Esophagus (tissue), 2 donors: ENCODE data around the gene SYNGR2. TPM values are rescaled to one million over a fixed set of nuclear protein-coding genes. Genes with fewer than 3 reads are reported as not detected.
A peak's percentile ranks its signal among the peaks of the same experiment; 100 is the strongest.
"Not testable (repeated sequence)": the region's sequence is repeated elsewhere in the genome, so short reads cannot be mapped to it uniquely, and the experiment has no call there.

Experiments
- H3K27ac ChIP-seq, 2 donors: one replicate each; pipeline ENCODE4 v1.5.1; 2013; ENCODE audit warnings: low read depth in 2 of 2, mild to moderate bottlenecking in 2 of 2, inconsistent platforms in 1 of 2, low read length in 1 of 2, moderate library complexity in 1 of 2
- H3K27me3 ChIP-seq, 2 donors: one replicate each; pipeline ENCODE4 v1.6.1; 2013; ENCODE audit warnings: low read length in 2 of 2, control low read depth in 1 of 2, mild to moderate bottlenecking in 1 of 2; ENCODE audit not compliant: insufficient read depth in 2 of 2, control insufficient read depth in 1 of 2
- H3K36me3 ChIP-seq, 2 donors: one replicate each; pipeline ENCODE4 v1.6.1; 2013; ENCODE audit warnings: low read length in 1 of 2; ENCODE audit not compliant: control insufficient read depth in 2 of 2, insufficient read depth in 2 of 2
- H3K4me1 ChIP-seq, 2 donors: one replicate each; pipeline ENCODE4 v1.6.1; 2013; ENCODE audit warnings: low read length in 1 of 2; ENCODE audit not compliant: control insufficient read depth in 2 of 2, insufficient read depth in 2 of 2
- H3K4me3 ChIP-seq, 2 donors: one replicate each; pipeline ENCODE4 v1.5.1; 2013; ENCODE audit warnings: low read length in 2 of 2, mild to moderate bottlenecking in 2 of 2, low read depth in 1 of 2, moderate library complexity in 1 of 2
- H3K9me3 ChIP-seq, 2 donors: one replicate each; pipeline ENCODE4 v1.6.1; 2013; ENCODE audit warnings: mild to moderate bottlenecking in 2 of 2, low read depth in 1 of 2, low read length in 1 of 2, moderate library complexity in 1 of 2; ENCODE audit not compliant: control insufficient read depth in 2 of 2, insufficient read depth in 1 of 2
- WGBS, 2 donors: extraction: QIAGEN DNeasy Blood & Tissue Kit; methylation state at CpG; one replicate each; pipeline ENCODE4 v1.1.7; 2013; 5-methylcytosine and 5-hydroxymethylcytosine counted together
- polyA plus RNA-seq, 2 donors: library from polyadenylated mRNA; stranded (reverse); fragments of 200-250 nt; gene quantifications; one replicate each; pipeline ENCODE4 v1.2.3, GENCODE V29; 2013
- donor health status: healthy with polysubstance abuse.
- donor health status: Bipolar disorder and iron deficiency.

SYNGR2 gene
- polyA plus RNA-seq, 2 donors: 52.3 to 96.4 TPM

DNA sequence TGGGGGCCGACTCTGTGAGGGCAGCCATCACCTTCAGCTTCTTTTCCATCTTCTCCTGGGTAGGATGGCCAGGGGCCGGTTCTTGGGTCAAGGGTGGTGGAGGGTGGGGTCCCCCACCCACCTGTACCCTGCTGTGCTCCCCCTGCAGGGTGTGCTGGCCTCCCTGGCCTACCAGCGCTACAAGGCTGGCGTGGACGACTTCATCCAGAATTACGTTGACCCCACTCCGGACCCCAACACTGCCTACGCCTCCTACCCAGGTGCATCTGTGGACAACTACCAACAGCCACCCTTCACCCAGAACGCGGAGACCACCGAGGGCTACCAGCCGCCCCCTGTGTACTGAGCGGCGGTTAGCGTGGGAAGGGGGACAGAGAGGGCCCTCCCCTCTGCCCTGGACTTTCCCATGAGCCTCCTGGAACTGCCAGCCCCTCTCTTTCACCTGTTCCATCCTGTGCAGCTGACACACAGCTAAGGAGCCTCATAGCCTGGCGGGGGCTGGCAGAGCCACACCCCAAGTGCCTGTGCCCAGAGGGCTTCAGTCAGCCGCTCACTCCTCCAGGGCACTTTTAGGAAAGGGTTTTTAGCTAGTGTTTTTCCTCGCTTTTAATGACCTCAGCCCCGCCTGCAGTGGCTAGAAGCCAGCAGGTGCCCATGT, 3.3 kb downstream of the SYNGR2 start:
- 75 to 80% methylated on average over 19 of the region's 19 CpGs for WGBS, 2 donors
- peaks cover 0 to 21% of the 10 kb centered on the region in 2 donors for H3K36me3 ChIP-seq
- H3K4me3 ChIP-seq: not testable (repeated sequence)

GRCh38 chr17:78172249-78173051, 4.1 kb downstream of the SYNGR2 start:
- WGBS, 2 donors: 35 to 42% methylated on average over 19 of the region's 19 CpGs
- Histone ChIP-seq H3K4me1 (peaks cover 10 to 56% of the 10 kb centered on the region in 2 donors), H3K4me3 (no peak overlapping the region), H3K27me3 (no peaks in the 10 kb centered on the region), H3K36me3 (peaks cover 0 to 21% of the 10 kb centered on the region in 2 donors), H3K9me3 (no peaks in the 10 kb centered on the region), H3K27ac (peak overlapping the region; percentile 87 to 92)

More for the DNA sequence above, 3.3 kb downstream of the SYNGR2 start:
- H3K27ac ChIP-seq: peak overlapping the region; percentile 87 to 92
- H3K4me1 ChIP-seq: peaks cover 10 to 55% of the 10 kb centered on the region in 2 donors
- H3K27me3 ChIP-seq, H3K9me3 ChIP-seq: not testable (repeated sequence)

- no peaks in the 10 kb centered on the region for H3K9me3 ChIP-seq
- H3K4me1 ChIP-seq: peaks cover 10 to 54% of the 10 kb centered on the region in 2 donors
- peak overlapping the region; percentile 87 to 92 for H3K27ac ChIP-seq
- no peak overlapping the region for H3K4me3 ChIP-seq
- 47 to 51% methylated on average over 11 of the region's 11 CpGs for WGBS, 2 donors
- H3K27me3 ChIP-seq: no peaks in the 10 kb centered on the region
- peaks cover 0 to 21% of the 10 kb centered on the region in 2 donors for H3K36me3 ChIP-seq
These were observed 4.8 kb downstream of the SYNGR2 start for GRCh38 chr17:78173097-78173715.

- Histone ChIP-seq H3K4me3 (peak overlapping the region in 1 of 2 donors; percentile 6), H3K27ac (peak overlapping the region; percentile 87 to 92), H3K36me3 (peaks cover 0 to 24% of the 10 kb centered on the region in 2 donors), H3K4me1 (peaks cover 6 to 52% of the 10 kb centered on the region in 2 donors), H3K9me3 (no peaks in the 10 kb centered on the region), H3K27me3 (no peaks in the 10 kb centered on the region)
- WGBS, 2 donors: 29% methylated on average over 15 of the region's 15 CpGs
These were observed 6.0 kb downstream of the SYNGR2 start for GRCh38 chr17:78174346-78174869.

- Histone ChIP-seq H3K4me3 (peak overlapping the region in 1 of 2 donors; percentile 6), H3K27ac (peak overlapping the region; percentile 87 to 92), H3K4me1 (peaks cover 4 to 46% of the 10 kb centered on the region in 2 donors), H3K27me3 (no peaks in the 10 kb centered on the region), H3K36me3 (peaks cover 0 to 24% of the 10 kb centered on the region in 2 donors), H3K9me3 (no peaks in the 10 kb centered on the region)
- 54 to 65% methylated on average over 26 to 28 of the region's 28 CpGs for WGBS, 2 donors
These were observed 6.7 kb downstream of the SYNGR2 start for GRCh38 chr17:78174870-78175642.

DNA sequence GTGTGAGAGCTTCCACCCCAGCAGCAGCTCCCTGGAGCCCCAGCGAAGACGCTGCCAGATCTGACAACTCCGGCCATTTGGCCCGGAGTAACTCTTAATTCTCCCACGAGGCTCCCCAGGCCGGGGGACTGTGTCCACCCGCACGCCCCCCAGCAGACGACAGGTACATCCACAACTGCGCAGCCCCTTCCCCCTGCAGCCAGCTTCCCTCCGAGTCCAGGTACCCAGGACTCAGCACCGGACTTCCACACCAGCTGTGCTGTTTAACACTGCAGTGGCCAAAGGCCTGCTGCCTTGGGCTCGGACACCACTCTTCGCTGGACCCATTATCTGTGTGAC, 7.2 kb downstream of the SYNGR2 start:
- Histone ChIP-seq H3K4me3 (no peak overlapping the region), H3K36me3 (peaks cover 0 to 23% of the 10 kb centered on the region in 2 donors), H3K4me1 (peaks cover 4 to 45% of the 10 kb centered on the region in 2 donors), H3K27me3 (no peaks in the 10 kb centered on the region), H3K9me3 (no peaks in the 10 kb centered on the region), H3K27ac (peak overlapping the region; percentile 3 to 87)
- WGBS, 2 donors: 72 to 83% methylated on average over 14 of the region's 14 CpGs

- peaks cover 4 to 42% of the 10 kb centered on the region in 2 donors for H3K4me1 ChIP-seq
- peak overlapping the region in 1 of 2 donors; percentile 47 for H3K27ac ChIP-seq
These were observed 8.2 kb downstream of the SYNGR2 start for GRCh38 chr17:78176548-78177025.

DNA sequence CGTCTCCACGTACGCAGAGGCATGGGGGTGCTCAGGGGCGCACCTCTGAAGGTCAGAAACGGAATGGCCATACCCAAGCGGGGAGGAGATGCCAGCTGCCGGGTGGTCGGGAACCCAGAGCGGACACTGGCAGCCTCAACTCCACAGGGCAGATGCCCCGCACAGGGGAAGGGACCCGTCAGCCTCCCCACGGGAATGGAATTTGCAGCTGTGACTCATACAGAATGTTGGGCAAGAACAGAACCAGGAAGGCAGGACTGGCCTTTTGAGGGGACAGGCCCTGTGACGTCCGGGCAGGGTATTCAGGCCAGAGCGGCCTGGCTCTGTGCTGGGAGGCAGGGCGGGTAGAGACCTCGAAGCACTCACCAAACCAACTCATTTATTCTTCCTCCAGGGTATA, 11.0 kb downstream of the SYNGR2 start:
- H3K36me3 ChIP-seq: peaks cover 0 to 3% of the 10 kb centered on the region in 2 donors
- peaks cover 4 to 21% of the 10 kb centered on the region in 2 donors for H3K4me1 ChIP-seq
- no peaks in the 10 kb centered on the region for H3K9me3 ChIP-seq
- 70 to 81% methylated on average over 17 of the region's 17 CpGs for WGBS, 2 donors
- no peak overlapping the region for H3K4me3 ChIP-seq
- H3K27me3 ChIP-seq: no peaks in the 10 kb centered on the region
- peak overlapping the region; percentile 50 to 52 for H3K27ac ChIP-seq

More at GRCh38 chr17:78176548-78177025, 8.2 kb downstream of the SYNGR2 start:
- Histone ChIP-seq H3K36me3 (peaks cover 0 to 13% of the 10 kb centered on the region in 2 donors), H3K4me3 (no peak overlapping the region), H3K9me3 (no peaks in the 10 kb centered on the region), H3K27me3 (no peaks in the 10 kb centered on the region)
- 13 to 22% methylated on average over 12 to 14 of the region's 14 CpGs for WGBS, 2 donors
